Stimulated activated CD4-positive, alpha-beta T cell treated with anti-CD3 and anti-CD28 coated beads, Interleukin-2, amount 100 ng/mL, for 4 hours (primary cell): ENCODE measurements around the gene FAM234A.

Source experiments
- DNase-seq: peaks from one replicate; pipeline ENCODE4 v3.0.0-alpha.2; 2020; ENCODE audit warnings: low read depth

The FAM234A gene

GRCh38 chr16:282491-282890 is 47.9 kb downstream of the FAM234A start:
- no peak for DNase-seq

DNA sequence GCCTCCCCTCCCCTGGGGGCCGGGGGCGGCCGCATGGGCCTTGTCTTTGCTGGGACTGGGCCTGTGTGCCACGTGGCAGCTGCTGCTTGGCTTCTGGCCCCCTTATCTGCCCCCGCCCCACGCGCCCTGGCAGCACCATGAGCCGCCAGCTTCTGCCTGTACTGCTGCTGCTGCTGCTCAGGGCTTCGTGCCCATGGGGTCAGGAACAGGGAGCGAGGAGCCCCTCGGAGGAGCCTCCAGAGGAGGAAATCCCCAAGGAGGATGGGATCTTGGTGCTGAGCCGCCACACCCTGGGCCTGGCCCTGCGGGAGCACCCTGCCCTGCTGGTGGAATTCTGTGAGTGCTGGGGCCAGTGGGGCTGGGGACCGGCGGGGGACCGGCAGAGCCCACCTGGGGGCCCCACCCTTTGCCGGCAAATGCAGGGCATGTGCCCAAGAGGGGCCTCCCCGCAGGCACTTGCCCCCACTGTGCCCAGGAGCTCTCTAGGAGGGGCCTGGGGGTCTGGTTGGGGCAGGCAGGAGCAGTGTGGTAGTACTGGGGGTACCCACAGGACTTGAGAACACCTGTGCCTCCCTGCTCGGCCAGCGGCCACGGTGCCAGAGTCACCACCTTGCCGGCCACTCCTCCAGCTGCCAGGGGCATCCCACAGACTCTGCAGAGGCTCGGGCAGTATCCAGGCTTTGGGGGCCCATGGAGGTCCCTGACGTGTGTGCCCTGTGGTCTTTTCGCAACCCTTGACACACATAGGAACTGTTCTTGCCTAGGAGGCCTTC is 48.6 kb downstream of the FAM234A start, which contains the start of gene PDIA2:
Gene PDIA2, plus strand, starts transcription at position 132 of the 773 bp plus-strand sequence. Its CDS starts 6 bp downstream, at position 138.
- no peak for DNase-seq

DNA sequence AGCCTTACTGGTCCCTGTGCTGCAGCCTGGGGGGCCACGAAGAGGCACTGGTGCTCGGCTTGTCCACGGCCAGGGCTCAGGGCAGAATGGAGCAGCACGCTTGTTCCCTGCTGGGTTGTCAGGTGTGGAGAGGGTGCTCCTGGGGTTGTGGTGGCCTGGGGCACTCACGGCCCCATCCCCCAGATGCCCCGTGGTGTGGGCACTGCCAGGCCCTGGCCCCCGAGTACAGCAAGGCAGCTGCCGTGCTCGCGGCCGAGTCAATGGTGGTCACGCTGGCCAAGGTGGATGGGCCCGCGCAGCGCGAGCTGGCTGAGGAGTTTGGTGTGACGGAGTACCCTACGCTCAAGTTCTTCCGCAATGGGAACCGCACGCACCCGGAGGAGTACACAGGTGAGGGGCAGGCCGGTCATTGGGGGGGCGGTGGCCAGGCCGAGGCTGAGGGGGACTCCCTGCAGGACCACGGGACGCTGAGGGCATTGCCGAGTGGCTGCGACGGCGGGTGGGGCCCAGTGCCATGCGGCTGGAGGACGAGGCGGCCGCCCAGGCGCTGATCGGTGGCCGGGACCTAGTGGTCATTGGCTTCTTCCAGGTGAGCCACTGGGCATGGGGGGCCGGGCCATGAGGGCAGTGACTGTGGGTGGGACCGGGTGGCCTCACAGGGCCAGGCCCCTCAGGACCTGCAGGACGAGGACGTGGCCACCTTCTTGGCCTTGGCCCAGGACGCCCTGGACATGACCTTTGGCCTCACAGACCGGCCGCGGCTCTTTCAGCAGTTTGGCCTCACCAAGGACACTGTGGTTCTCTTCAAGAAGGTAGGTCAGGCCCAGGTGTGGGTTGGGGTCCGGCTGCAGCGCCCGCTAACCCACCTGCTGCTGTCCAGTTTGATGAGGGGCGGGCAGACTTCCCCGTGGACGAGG is 49.8 kb downstream of the FAM234A start:
- no peak for DNase-seq

- no peak for DNase-seq
These were observed 50.8 kb downstream of the FAM234A start for GRCh38 chr16:285146-286055.

DNA sequence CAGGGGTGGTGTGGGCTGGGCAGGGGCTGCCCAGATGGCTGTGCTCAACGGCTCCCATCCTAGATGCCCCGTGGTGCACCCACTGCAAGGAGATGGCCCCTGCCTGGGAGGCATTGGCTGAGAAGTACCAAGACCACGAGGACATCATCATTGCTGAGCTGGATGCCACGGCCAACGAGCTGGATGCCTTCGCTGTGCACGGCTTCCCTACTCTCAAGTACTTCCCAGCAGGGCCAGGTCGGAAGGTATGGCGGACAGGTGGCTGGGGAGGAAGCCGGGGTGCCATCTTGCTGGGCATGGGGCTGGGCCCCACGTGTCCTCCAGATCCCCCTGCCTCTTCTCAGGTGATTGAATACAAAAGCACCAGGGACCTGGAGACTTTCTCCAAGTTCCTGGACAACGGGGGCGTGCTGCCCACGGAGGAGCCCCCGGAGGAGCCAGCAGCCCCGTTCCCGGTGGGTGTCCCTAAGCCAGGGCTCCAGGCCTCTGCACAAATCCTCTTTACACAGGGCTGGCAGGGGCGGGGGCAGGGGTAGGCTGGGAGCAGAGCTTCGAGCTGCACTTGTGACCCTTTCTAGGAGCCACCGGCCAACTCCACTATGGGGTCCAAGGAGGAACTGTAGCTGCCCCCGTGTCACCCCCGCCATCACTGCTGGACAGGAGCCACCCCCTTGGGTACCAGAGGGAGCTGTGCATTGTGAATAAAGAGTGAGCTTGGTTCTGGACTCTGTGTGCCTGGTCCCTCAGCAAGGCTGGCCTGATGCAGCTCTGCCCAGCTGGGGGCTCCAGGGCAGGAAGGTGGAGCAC is 52.1 kb downstream of the FAM234A start:
- DNase-seq, result no peak

- no peak for DNase-seq
These were observed 52.7 kb downstream of the FAM234A start for GRCh38 chr16:287298-287811.

GRCh38 chr16:287981-288920 is 53.6 kb downstream of the FAM234A start:
- DNase-seq, result no peak

DNA sequence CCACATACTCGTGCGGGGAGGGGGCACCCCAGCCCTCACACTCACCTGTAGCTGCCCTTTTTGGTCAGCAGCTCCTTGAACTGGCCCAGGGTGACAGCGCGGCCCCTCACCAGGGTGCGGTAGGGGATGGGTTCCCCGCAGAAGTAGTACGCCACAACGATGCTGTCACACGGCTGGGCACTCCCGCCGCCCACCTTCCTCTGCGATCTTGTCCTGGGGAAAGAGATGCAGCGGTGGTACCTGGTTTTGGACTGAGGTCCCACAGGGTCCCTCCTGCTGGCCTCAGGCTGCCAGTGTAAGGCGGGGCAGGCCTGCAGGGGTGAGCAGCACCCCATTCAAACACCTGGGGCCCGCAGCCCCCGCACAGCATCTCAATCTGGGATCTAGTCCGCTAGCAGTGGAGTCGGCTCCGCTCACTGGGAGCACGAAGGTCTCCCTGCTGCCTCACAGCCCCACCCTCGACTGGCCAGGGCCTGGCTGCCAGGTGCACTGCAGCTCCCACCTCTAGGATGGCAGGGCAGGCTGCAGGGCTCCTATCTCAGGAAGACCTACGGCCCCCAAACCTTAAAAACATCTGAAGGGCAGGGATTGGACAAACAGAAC is 54.9 kb downstream of the FAM234A start:
- DNase-seq, result no peak

DNA sequence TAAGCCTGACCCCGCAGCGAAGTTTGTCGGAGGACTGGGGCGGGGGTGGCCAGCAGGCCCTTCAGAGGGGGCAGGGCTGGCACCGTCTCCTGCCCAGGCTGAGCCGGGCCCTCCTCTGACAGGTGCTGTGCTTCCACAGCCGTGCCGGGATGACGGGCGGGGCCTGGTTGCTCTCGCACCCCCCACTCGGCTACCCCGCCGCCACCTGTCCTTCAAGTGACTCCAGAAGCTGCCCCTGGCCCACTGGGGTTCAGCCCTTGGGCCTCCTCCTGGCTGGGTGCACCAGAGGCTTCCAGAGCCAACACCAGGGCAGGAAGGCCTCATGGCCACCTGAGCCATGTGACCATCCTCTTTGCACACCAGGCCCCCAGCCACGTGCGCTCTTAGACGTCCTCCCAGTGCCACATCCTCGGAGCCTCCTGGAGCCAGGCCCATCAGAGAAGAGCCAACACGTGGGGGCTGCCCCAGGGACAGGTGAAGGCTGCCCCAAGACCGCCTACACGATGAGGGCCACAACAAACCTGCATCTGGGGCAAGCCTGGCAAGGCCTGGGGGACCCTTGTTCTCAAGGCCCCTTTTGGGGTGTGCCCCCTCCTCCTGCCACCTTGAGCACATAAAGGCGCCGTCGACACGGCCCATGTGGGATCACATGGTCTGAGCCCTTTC is 55.5 kb downstream of the FAM234A start:
- no peak for DNase-seq

GRCh38 chr16:290681-291405 is 56.2 kb downstream of the FAM234A start:
- DNase-seq, result no peak

DNA sequence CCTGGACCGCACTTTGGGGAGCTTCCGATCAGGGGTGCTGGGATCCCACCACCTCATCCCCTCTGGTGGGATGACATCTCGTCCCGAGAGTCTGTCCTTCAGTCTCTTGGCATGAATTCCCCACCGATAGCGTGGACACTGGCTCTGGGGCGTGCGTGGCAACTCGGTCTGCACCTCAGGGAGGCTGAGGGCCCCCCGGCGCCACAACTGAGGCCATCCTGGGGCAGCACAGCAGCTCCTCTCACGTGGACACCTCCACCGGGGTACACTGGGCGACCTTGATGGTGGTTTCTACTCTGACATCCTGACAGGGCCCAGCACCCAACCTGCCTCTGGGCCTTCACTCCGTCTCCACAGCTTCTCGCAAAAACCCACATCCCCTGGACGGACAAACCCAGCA is 56.9 kb downstream of the FAM234A start:
- no peak for DNase-seq

DNA sequence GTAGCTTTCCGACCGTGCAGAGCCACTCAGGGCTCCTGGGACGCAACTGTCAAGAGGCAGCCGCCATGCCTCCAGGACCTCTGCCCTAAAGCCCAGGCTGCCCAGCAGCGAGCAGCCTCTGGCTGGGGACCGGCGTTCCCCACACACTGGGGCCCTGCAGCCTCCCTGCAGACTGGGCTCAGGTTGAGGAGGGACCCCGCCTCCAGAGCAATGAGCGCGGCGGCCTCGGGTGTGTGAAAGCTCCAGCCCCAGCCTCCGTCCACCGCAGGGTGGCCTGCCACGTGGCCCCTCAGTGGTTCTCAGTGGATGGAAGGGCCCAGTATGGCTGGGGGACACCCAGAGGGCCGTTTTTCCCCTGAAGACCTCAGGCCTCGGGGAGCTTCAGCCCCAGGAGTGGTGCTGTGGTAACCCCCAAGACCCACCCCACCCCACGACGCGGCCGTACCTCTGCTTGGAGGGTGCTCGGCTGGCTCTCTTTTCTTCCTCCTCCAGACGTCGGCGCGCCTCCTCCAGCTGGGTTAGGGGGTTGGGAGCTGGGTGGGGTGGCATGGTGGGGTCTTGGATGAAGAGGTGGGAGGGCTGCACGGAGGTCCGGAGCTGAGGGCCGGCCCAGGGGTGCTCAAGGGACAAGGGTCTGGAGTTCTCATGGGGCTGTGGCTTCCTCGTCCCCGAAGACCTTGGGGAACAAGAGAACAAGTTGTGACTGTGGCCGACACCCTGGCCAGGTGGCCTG is 58.6 kb downstream of the FAM234A start:
- no peak for DNase-seq

DNA sequence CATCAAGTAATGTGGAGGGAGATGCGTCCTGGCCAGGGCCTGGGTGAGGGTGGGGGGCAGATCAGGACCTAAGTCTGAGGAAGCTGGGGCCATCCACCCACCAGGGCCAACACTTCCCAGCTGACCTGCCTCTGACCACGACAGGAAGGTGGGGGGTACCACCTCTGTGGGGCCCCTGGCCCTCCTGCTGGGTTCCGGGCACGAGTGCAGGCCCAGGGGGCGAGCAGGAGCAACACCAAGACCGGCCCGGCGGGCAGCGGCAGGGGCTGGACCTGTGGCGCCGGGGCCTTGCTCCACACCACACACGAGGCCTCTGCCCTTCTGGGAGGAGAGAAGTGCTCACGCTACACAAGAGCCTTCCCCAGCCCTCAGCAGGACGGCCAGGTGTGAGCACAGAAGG is 61.7 kb downstream of the FAM234A start:
- DNase-seq, result no peak

- no peak for DNase-seq
These were observed 62.3 kb downstream of the FAM234A start for GRCh38 chr16:296806-297510.

GRCh38 chr16:297832-298231 is 63.2 kb downstream of the FAM234A start:
- DNase-seq, result no peak

- DNase-seq, result no peak
These were observed 66.6 kb downstream of the FAM234A start for GRCh38 chr16:301235-301634.

DNA sequence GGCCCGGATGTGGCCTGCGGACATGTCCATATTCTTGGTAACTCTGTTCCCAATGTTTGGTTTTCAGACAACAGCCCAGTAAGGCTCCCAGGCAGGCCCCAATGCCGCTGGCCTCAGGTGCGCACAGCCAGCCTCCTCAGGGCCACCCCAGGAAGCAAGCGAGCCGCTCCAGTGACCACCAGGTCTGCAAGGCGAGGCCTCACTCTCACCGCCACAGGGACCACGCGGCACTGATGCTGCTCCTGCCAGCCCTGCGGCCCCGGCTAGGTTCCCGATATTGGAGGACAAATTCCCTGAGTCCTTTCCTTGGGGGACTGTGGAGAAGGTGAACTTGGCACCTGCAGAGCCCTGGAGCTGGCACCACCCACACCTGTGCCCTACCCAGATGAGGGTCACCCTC is 67.3 kb downstream of the FAM234A start:
- no peak for DNase-seq
